ENCODE data around the gene LCLAT1.

The LCLAT1 gene

DNA sequence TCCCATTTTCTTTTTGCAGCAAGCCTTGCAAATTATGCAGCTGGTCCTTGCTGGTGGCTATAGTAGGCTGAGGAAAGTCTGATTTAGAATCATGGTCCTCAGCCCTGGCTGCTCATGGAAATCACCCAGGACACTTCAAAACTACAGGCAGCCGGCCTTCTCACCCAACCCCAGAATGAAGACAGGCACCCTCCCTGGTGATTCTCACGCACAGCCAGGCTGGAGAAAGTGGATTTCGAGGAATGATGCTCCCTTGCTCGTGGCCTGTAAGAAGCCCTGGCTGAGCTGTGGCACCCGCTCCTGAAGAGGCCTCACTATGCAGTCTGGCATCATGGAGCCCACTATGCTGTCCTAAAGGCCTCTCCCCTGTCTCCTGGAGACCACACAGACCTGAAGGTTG is 202.8 kb downstream of the LCLAT1 start:
- no peak for FAIRE-seq

DNA sequence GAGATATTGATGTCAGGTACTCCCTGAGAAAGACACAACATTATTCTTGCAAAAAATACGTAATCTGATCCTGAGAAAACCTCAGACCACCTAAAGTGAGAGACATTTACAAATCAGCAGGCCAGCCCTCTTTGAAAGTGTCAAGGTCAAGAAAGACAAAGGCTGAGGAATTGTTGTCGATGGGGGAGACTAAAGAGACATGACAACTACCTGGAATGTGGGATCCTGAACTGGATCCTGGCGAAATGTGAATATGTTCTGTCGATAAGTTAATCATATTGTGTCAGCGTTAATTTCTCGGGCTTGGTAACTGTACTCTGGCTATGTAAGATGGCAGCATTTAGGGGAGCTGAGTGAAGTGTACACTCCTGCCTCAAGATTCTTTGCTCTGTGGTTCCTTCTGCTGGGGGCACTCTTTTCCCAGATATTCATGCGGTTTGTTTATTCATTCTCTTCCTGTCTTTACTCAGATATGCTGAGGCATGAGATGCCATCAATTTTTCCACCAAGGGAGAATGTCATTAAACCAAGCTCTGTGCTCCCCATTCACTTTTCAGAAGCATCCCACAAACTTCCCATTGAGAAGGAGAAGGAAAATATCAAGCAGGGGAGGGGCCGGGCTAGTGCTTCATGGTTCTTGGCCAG is 205.3 kb downstream of the LCLAT1 start:
- FAIRE-seq, result no peak

GRCh38 chr2:30653847-30654246 is 206.8 kb downstream of the LCLAT1 start:
- no peak for FAIRE-seq

DNA sequence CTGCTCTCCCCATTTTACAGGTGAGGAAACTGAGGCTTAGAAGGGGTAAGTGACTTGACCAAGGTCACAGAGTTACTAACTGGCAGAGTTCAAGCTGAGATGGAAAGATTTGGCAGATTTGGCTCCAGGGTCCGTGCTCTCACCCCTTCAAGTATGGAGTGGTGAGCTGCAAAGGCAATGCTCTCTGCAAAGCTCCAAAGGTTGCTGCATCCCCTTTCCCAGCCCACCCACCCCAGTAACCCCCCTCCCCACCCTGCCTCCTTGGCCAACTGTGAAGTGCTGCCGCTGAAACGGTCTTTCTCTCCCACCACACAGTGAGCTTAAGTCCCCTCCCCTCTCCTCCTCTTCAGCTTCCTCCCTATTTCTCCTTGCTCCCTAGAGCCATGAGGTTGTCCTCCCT is 207.4 kb downstream of the LCLAT1 start:
- no peak for FAIRE-seq

DNA sequence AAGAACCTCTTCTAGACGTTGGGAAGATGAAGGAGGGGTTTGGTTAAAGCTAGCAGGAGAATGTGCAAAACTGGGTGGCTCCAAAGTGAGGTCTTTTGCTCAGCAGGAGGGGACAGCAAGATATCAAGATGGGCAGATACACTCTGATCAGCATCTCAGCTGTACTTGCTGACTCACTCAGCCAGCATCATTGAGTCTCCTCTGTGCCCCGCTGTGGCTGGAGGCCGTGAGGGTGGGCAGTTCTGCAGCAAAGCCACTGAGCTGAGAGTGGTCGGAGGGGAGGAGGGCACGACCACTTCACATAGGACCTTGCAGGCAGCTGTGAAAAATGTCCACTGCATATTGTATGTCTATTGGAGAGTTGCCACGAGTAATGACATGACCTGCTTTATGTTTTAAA is 208.2 kb downstream of the LCLAT1 start:
- FAIRE-seq, result no peak

- FAIRE-seq, result no peak
Measured at GRCh38 chr2:30655660-30656059, 208.6 kb downstream of the LCLAT1 start.

GRCh38 chr2:30656079-30656478 is 209.0 kb downstream of the LCLAT1 start:
- FAIRE-seq, result no peak

DNA sequence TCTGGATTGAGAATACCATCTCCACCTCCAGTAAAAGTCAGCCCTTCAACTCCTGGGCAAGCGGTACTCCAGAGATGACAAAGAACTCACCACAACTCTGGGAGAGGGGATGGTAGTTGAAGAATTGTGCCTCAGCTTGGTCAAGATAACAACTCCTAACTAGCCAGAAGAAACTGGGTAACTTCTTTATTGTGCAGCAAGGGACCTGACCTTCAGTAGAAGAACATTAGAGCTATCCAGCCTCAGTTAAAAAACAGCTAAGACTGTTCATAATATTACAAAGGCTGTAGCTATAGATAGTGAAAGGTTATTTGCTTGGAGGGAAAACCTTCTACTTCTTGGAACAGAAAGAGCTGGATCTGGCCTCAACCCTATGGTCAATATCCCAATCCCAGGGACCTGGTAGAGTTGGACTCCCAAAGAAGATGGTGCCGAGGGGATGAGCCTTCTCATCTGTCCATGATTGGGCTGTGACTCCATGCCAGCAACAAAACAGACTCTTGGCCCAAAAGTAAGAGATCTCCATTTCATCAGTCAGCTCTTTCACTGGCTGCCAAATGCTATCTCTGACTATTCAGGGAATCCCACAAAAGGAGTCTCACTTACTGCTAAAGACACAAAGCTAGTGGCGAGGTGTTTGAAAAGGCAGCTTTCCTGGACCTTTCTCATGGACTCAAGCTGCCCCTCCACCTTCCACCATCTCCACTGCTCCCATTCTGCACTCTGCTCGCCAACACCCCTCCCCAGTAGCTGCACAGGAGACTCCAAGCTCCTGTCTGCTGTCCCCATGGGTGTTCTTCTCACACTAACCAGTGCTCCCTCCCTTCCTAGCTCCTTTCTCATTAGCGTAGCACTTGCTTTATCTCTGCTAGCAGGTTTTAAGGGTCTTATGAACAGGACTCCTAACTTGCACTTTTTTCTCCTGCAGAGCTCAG is 214.4 kb downstream of the LCLAT1 start:
- no peak for FAIRE-seq

DNA sequence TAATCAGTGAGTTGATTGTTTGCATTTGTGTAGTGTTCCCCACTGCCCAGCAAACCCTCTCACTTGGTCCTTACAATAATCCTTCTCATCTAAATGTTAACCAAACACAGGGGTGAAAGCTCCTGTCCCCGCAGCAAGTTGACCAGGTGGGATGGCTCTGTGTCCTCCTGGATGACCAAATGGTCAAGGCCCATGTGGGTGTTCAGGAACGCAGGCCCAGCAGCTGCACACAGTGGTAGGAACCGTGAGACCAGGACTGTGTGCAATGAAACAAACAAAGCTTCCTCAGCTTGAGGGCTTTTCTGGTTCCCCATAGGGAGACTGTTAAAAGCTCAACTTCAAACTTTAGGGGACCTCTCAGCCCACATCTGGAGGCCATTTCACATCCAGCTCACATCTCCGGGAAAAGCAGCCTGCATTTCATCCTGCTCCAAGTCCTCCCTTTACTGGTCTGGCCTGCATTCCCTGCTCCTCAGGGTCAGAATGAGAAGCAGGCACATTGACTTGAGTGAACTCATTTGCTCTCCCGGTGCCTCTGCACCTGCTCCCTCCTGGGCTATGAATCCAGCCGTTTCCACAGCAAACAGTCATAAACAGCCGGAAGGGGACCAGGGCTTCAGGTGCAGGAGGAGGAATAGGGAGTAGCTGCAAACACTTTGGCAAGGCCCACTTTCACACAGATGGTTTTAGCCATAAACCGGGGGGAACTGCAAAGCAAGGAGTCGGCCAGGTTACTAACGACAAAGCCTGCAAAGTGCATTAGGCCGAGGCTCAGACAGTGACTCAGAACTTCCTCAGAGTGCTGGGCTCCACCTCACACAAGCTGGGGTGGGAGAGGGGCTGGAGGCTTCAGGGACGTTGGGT is 215.5 kb downstream of the LCLAT1 start:
- FAIRE-seq, result no peak

GRCh38 chr2:30663321-30663720 is 216.3 kb downstream of the LCLAT1 start:
- no peak for FAIRE-seq

DNA sequence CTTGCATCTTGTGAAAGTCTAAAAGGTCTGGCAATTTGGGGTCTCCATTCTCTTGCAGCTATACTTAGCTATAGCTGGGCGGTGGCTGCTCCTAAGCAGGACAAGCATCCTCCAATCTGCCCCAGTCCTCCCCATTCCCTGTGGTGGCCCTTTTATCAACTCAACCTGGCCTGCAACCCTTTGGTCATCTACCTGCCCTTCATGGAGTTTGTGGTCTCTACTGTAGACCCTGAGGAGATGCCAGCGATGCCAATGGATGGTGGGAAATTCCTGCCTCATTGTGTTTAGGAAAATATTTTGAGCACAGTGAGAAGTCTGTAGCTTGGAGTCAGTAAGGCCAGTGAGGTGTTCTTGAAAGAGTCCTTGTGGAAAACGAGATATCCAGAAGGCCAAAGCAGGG is 216.8 kb downstream of the LCLAT1 start:
- FAIRE-seq, result no peak

- no peak for FAIRE-seq
Measured at GRCh38 chr2:30664761-30665358, 217.8 kb downstream of the LCLAT1 start.

- no peak for FAIRE-seq
Measured at GRCh38 chr2:30665761-30666265, 218.8 kb downstream of the LCLAT1 start.

DNA sequence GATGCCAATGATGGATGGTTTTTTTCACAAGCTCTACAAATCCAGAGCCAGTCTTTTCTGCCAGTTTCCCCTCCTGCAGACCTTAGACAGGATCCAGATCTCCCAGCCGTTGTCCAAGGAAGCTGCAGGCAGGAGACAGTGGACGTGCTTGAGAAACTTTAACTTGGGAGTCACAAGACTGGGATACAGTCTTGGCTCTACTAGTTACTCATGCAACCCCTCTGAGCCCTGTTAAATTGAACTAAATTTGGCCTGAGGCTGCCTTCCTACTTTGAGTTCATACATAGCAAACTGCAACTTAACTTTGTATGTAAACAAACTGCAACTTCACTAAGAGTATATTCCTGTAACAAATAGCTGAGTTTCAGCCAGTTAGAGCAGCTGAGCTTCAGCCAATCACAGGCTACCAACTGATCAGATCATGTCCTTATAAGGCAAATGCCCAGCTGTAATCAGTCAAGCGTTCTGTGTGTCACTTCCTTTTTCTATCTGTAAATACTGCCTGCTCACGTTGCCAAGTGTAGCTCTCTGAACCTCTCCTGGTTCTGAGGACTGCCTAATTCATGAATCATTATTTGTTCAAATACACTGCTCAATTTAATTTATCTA is 219.3 kb downstream of the LCLAT1 start:
- FAIRE-seq, result no peak

- no peak for FAIRE-seq
Measured at GRCh38 chr2:30670453-30670852, 223.4 kb downstream of the LCLAT1 start.

- no peak for FAIRE-seq
Measured at GRCh38 chr2:30673127-30673526, 226.1 kb downstream of the LCLAT1 start.

DNA sequence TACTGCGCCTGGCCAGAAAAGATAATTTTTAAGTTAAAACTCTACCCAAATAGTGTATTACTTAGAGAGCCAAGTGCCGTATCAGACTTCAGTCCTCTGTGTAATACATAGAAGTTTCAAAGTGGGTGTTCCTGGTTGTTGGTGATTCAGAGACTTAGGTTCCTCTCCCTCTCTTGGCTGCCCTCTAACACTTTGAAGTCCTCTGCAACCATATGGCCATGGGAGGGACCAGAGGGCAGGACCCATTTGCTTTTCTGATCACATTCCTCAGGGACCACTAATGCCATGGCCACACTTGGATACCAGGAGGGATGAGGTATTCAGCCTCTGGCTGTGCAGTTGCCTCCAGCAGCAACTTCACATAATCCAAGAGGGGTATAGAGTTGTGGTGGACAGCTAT is 228.7 kb downstream of the LCLAT1 start:
- no peak for FAIRE-seq

- FAIRE-seq, result no peak
Measured at GRCh38 chr2:30677231-30677630, 230.2 kb downstream of the LCLAT1 start.

DNA sequence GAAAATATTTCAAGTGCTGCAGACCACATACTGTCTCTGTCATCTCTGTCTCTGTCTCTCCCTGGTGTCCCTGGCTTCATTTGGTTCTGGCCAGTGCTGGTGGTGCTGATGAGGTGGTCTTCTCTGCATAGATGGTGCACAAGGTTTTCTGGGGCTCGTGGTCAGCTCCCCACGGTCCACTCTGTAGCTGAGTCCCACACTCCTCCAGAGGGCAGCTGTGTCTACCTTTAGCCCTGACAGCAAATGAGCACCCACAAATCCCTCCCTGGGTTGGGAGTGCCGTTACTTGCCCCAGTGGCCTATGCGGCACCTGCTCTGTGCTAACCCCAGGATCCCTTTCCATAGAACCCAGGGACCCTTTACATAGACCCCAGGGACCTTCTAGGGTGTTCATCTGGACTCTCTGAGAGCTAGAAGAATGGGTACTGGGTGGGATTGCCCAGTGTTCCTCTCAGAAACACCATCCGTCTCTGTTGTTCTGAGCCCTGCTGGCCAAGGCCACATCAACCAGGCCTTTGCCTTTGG is 230.9 kb downstream of the LCLAT1 start:
- no peak for FAIRE-seq

DNA sequence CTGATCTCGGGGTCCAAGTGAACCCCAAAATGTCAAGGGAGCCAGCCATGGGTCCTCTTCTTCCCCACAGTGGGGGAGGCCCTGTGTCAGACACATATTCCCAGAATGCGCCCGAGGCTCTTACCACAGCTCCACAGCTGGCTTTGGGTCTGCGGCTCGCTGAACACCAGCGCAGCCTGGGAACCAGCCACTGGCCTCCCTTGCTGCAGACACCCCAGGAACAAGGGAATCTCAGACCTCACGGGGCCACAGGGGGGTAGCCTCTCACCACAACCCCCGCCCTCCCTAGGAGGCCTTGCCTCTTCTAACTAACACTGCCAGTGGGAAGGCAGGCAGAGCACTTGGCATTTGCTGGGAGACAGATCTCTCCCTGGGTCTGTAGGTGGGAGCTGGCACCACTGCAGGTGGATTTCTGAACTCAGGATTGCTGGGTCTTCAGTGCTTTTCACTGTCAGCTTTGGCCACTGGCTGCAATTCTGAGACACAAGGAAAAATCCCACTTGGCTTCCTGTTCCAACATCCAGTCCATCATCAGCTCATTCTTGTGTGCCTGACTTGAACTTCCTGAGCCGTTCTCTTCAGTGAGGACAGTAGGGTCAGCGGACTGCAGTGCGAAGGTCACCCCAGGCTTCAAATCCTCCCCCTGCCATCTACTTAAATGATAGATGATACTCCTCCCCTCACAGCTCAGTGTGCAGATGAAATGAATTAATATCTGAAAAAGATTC is 231.5 kb downstream of the LCLAT1 start:
- FAIRE-seq, result no peak

- no peak for FAIRE-seq
Measured at GRCh38 chr2:30679426-30680088, 232.5 kb downstream of the LCLAT1 start.
